ENCODE measurements around the gene TAS2R39.
A peak's percentile ranks its signal among the peaks of the same experiment; 100 is the strongest.

The TAS2R39 gene

GRCh38 chr7:143202161-143202560, 18.9 kb downstream of the TAS2R39 start:
- Histone ChIP-seq H3K27ac (ENCODE audit: low read depth, low read length) (no peak overlapping the region), H4K20me1 (ENCODE audit: low read depth, low read length) (no peaks in the 10 kb centered on the region), H3K4me2 (ENCODE audit: low read depth, low read length, poor library complexity, severe bottlenecking) (no peak overlapping the region), H3K9me2 (replicated peaks; ENCODE audit: insufficient read depth, low read length) (no peaks in the 10 kb centered on the region), H3K9me3 (ENCODE audit: insufficient read depth, low read length) (no peaks in the 10 kb centered on the region), H3F3A (ENCODE audit: insufficient read depth) (no peaks in the 10 kb centered on the region), H3K36me3 (ENCODE audit: low read length) (no peaks in the 10 kb centered on the region), H3K4me3 (ENCODE audit: insufficient read depth, low read length, poor library complexity, severe bottlenecking) (no peak overlapping the region), H3K27me3 (ENCODE audit: low read length) (no peaks in the 10 kb centered on the region), H3K79me2 (ENCODE audit: insufficient read depth, low read length) (no peaks in the 10 kb centered on the region), H2AFZ (ENCODE audit: low read depth, low read length, severe bottlenecking) (no peak overlapping the region), H3K9ac (ENCODE audit: low read length) (no peak overlapping the region)
- TF ChIP-seq EZH2phosphoT487 (conservative IDR thresholded peaks at IDR 0.05; ENCODE audit: low read length) (no peak), CTCF (IDR thresholded peaks at IDR 0.05; ENCODE audit: insufficient read depth, low read length, poor library complexity, severe bottlenecking) (no peak)

- Histone ChIP-seq H3K4me2 (ENCODE audit: low read depth, low read length, poor library complexity, severe bottlenecking) (no peak overlapping the region), H3F3A (ENCODE audit: insufficient read depth) (no peaks in the 10 kb centered on the region), H3K27ac (ENCODE audit: low read depth, low read length) (no peak overlapping the region), H3K9ac (ENCODE audit: low read length) (no peak overlapping the region), H4K20me1 (ENCODE audit: low read depth, low read length) (no peaks in the 10 kb centered on the region), H3K36me3 (ENCODE audit: low read length) (no peaks in the 10 kb centered on the region), H2AFZ (ENCODE audit: low read depth, low read length, severe bottlenecking) (no peak overlapping the region), H3K9me3 (ENCODE audit: insufficient read depth, low read length) (no peaks in the 10 kb centered on the region), H3K79me2 (ENCODE audit: insufficient read depth, low read length) (no peaks in the 10 kb centered on the region), H3K27me3 (ENCODE audit: low read length) (no peaks in the 10 kb centered on the region), H3K4me3 (ENCODE audit: insufficient read depth, low read length, poor library complexity, severe bottlenecking) (no peak overlapping the region), H3K9me2 (replicated peaks; ENCODE audit: insufficient read depth, low read length) (no peaks in the 10 kb centered on the region)
- no peak for TF ChIP-seq CTCF (IDR thresholded peaks at IDR 0.05; ENCODE audit: insufficient read depth, low read length, poor library complexity, severe bottlenecking)
- TF ChIP-seq EZH2phosphoT487 (conservative IDR thresholded peaks at IDR 0.05; ENCODE audit: low read length): no peak
Observed at GRCh38 chr7:143203386-143203785, 20.2 kb downstream of the TAS2R39 start.

- TF ChIP-seq EZH2phosphoT487 (conservative IDR thresholded peaks at IDR 0.05; ENCODE audit: low read length): no peak
- no peak for TF ChIP-seq CTCF (IDR thresholded peaks at IDR 0.05; ENCODE audit: insufficient read depth, low read length, poor library complexity, severe bottlenecking)
- Histone ChIP-seq H3K79me2 (ENCODE audit: insufficient read depth, low read length) (no peaks in the 10 kb centered on the region), H3K9me3 (ENCODE audit: insufficient read depth, low read length) (no peaks in the 10 kb centered on the region), H3K4me2 (ENCODE audit: low read depth, low read length, poor library complexity, severe bottlenecking) (peak overlapping the region; percentile 10), H3K27ac (ENCODE audit: low read depth, low read length) (no peak overlapping the region), H3K9ac (ENCODE audit: low read length) (no peak overlapping the region), H4K20me1 (ENCODE audit: low read depth, low read length) (no peaks in the 10 kb centered on the region), H3K9me2 (replicated peaks; ENCODE audit: insufficient read depth, low read length) (no peaks in the 10 kb centered on the region), H3F3A (ENCODE audit: insufficient read depth) (no peaks in the 10 kb centered on the region), H2AFZ (ENCODE audit: low read depth, low read length, severe bottlenecking) (no peak overlapping the region), H3K36me3 (ENCODE audit: low read length) (no peaks in the 10 kb centered on the region), H3K27me3 (ENCODE audit: low read length) (no peaks in the 10 kb centered on the region), H3K4me3 (ENCODE audit: insufficient read depth, low read length, poor library complexity, severe bottlenecking) (no peak overlapping the region)
Observed at GRCh38 chr7:143205560-143206293, 22.5 kb downstream of the TAS2R39 start.
